ENCODE data around the gene IGSF8. TPM values are rescaled to one million over a fixed set of nuclear protein-coding genes. Genes with fewer than 3 reads are reported as not detected.
"Not testable (repeated sequence)": the region's sequence is repeated elsewhere in the genome, so short reads cannot be mapped to it uniquely, and the experiment has no call there.

Gene IGSF8
- total RNA-seq, 2 experiments from 2014 or later, result 38.0 to 39.0 TPM

DNA sequence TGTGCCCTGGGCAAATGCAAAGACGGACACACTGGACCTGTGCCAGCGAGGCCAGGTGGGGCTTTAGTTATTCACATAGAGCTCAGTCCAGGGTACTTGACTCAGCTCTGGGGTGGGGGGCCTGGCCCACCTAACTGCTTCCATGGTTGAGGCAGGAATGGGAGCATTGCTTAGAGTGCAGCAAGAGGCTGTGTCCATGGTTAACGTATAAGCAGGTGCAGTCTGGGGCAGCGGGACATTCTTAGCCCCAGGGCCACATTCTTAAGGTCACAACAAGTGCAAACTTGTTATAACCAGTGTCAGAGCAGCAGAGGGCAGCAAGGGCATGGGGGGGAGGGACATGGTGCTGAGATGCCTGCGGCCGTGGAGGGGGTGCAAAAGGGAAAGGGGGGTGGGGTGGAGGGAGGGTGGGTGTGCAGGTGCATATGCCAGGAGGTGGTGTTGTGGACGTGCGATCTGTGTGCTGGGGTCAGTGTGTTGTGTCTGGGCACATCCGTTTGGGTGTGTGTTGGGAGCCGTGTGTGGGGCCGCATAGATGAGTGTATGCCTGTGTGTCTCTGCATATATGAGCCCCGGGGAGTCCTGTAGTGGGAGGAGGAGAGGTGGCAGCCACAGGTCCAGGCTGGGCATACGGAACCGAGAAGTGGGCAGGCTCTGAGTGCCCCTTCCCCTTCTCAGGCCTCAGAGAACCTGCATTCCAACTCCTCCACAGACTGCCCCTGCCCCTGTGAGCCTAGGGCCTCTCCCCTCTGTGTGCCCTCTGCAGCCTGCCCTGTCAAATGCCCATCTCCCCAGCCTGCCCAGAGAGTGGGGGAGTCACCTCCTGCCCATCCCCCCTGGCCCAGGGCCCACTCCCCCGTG is 36.8 kb downstream of the IGSF8 start:
- Mint-ChIP-seq H3K4me3 (no peak overlapping the region), H3K27me3 (no peaks in the 10 kb centered on the region), H3K27ac (no peak overlapping the region), H3K4me1 (no peaks in the 10 kb centered on the region), H3K9me3 (no peaks in the 10 kb centered on the region), H3K36me3 (no peaks in the 10 kb centered on the region)
- no peak for DNase-seq

DNA sequence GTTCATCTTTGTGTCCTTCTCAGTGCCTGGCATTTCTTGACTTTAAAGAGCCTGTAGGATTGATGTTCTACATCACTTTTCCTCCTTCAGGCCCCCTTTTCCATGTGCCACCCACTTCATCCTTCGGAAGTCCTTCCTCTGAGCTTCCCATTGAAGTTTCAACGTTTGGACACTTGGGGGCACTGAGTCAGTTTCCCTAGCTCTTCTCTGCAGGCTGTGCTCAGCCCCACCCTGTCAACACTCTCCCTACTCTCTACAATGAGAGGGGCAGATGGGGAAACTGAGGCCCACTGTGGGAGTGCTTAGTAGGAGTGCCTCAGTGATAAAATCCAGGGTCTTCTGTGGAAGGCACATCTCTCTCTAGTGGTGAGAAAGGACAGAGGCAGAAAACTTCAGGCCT is 40.3 kb downstream of the IGSF8 start:
- Mint-ChIP-seq H3K27ac (no peak overlapping the region), H3K4me3 (no peak overlapping the region), H3K27me3 (peaks cover 6% of the 10 kb centered on the region), H3K36me3 (no peaks in the 10 kb centered on the region), H3K4me1 (no peaks in the 10 kb centered on the region), H3K9me3 (no peaks in the 10 kb centered on the region)
- no peak for DNase-seq

- no peaks in the 10 kb centered on the region for H3K36me3 Mint-ChIP-seq
- H3K4me3 Mint-ChIP-seq, result no peak overlapping the region
- H3K27ac Mint-ChIP-seq, result no peak overlapping the region
- no peaks in the 10 kb centered on the region for H3K4me1 Mint-ChIP-seq
- no peak for DNase-seq
- peaks cover 6% of the 10 kb centered on the region for H3K27me3 Mint-ChIP-seq
- H3K9me3 Mint-ChIP-seq, result no peaks in the 10 kb centered on the region
Observed at GRCh38 chr1:160056648-160057169, 41.7 kb downstream of the IGSF8 start.

DNA sequence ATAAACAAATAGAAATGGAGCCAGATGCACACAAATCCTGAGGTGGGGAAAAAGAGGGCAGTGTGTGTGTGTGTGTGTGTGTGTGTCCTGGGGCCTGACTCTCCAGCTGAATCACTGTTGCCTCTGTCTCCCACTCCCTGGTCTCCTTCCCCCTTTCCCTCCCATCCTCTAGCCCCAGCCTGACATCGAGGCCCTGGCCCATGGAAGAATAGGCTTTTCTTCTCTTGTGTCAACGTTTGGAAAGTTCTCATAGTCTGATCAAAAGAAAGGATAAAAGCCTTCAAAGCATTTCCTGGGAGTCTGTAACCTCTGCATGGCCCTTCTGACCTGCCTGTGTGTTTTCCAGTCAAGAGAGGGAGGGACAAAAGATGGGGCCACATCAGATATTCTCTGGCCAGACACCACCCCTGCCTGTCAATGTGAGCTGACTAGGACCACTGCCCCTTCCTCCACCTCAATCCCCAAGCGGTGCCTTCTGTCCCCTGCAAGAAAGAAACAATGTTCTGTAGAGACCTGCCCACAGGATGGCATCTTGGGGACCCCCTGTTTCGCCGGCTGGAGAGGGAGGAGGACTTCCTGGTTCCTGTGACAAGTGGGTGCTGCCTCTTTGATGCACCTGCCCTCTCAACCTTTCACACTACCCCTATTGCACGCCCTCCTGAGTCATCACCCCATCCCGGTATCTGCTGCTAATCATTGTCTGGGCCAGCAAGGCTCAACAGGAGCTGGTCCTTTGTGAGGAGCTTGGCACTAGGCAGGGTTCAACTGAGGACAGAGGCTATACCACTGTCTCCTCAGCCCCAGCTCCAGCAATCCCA is 44.7 kb downstream of the IGSF8 start:
- H3K27ac Mint-ChIP-seq, result no peak overlapping the region
- no peaks in the 10 kb centered on the region for H3K36me3 Mint-ChIP-seq
- no peak for DNase-seq
- peaks cover 6% of the 10 kb centered on the region for H3K27me3 Mint-ChIP-seq
- no peak overlapping the region for H3K4me3 Mint-ChIP-seq
- H3K9me3 Mint-ChIP-seq, result no peaks in the 10 kb centered on the region
- H3K4me1 Mint-ChIP-seq, result no peaks in the 10 kb centered on the region

- Mint-ChIP-seq H3K27ac (no peak overlapping the region), H3K4me1 (no peaks in the 10 kb centered on the region), H3K36me3 (no peaks in the 10 kb centered on the region), H3K27me3 (peaks cover 6% of the 10 kb centered on the region), H3K4me3 (no peak overlapping the region), H3K9me3 (no peaks in the 10 kb centered on the region)
- DNase-seq, result no peak
Observed at GRCh38 chr1:160052936-160053335, 45.5 kb downstream of the IGSF8 start.

DNA sequence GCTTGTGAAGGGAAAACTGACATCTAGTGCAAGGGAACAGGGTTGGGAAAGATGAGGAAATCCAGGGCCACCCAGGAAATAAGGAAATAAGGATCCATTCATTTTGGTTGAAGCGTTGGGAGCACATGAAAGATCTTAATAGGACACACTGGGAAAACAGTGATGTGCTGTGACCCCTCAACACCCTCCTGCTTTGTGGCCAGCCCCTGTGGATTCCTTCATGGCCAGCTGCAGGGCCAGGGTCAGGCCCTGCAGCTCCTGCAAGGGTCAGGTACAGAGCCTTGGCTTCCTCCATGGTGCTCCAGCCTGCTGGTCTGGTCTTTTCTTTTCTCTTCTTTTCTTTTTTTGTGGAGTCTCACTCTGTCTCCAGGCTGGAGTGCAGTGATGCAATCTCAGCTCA is 47.8 kb downstream of the IGSF8 start:
- H3K27me3 Mint-ChIP-seq, result no peaks in the 10 kb centered on the region
- no peak overlapping the region for H3K27ac Mint-ChIP-seq
- no peak overlapping the region for H3K4me3 Mint-ChIP-seq
- no peak for DNase-seq
- H3K9me3 Mint-ChIP-seq, result no peaks in the 10 kb centered on the region
- H3K36me3 Mint-ChIP-seq, result no peaks in the 10 kb centered on the region
- H3K4me1 Mint-ChIP-seq, result peaks cover 7% of the 10 kb centered on the region

DNA sequence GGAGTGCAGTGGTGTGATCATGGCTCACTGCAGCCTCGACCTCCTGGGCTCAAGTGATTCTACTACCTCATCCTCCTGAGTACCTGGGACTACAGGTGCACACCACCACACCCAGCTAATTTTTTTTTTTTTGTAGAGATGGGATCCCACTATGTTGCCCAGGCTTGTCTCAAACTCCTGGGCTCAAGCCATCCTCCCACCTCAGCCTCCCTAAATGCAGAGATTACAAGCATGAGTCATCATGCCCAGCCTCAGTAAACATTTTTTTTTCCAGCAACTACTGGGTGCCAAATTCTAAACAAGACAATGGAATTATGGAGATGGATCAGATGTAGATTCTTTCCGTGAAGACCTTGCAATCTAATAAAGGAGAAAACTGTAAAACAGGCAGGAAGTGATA is 48.2 kb downstream of the IGSF8 start:
- DNase-seq, H3K9me3 Mint-ChIP-seq, H3K27me3 Mint-ChIP-seq, H3K27ac Mint-ChIP-seq, H3K36me3 Mint-ChIP-seq, H3K4me1 Mint-ChIP-seq, H3K4me3 Mint-ChIP-seq: not testable (repeated sequence)

- H3K27ac Mint-ChIP-seq, result no peak overlapping the region
- no peak for DNase-seq
- no peaks in the 10 kb centered on the region for H3K27me3 Mint-ChIP-seq
- H3K36me3 Mint-ChIP-seq, result no peaks in the 10 kb centered on the region
- H3K9me3 Mint-ChIP-seq, result no peaks in the 10 kb centered on the region
- H3K4me3 Mint-ChIP-seq, result no peak overlapping the region
- H3K4me1 Mint-ChIP-seq, result peaks cover 7% of the 10 kb centered on the region
Observed at GRCh38 chr1:160049101-160049500, 49.3 kb downstream of the IGSF8 start.

GRCh38 chr1:160048335-160048734 is 50.1 kb downstream of the IGSF8 start:
- Mint-ChIP-seq H3K36me3 (no peaks in the 10 kb centered on the region), H3K27me3 (no peaks in the 10 kb centered on the region)

DNA sequence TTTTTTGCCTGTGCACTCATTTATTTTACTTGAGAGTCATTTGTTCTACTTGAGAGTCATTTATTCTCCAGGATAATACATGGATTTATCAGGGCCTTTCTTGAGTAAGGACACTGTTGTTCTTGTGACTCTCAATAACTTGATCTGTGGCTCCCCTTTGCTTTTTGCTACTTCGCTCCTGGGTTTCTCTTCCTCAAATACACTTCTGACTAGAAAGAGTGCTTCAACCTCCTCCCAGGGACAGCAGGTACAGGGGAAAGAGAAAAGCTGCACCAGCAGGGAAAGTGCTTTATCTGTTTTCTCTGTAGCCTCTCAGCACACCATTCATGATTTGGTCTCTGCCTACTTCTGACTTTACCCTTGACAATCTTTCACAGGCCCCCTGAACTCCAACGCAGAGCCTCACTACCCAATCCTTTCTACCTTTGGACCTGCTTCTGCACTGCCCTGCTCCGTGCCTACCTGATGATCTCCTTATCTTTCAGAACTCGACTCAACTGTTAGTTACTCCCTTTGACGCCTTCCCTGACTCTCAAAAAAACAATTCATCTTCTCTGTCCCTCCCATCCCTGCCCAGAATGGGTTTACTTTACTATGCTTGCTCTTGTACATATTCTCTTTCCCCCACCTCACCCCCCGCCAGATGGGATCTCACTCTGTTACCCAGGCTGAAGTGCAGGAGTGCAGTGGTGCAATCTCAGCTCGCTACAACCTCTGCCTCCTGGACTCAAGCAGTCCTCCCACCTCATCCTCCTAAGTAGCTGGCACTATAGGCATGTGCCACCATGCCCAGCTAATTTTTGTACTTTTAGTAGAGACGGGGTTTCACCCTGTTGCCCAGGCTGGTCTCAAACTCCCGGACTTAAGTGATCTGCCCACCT is 51.1 kb downstream of the IGSF8 start:
- Mint-ChIP-seq H3K4me1 (peaks cover 7% of the 10 kb centered on the region), H3K4me3 (peak overlapping the region; percentile 72), H3K36me3 (no peaks in the 10 kb centered on the region), H3K27ac (peak overlapping the region; percentile 47), H3K9me3 (no peaks in the 10 kb centered on the region), H3K27me3 (no peaks in the 10 kb centered on the region)
- DNase-seq, result no peak

More at GRCh38 chr1:160048335-160048734, 50.1 kb downstream of the IGSF8 start:
- Mint-ChIP-seq H3K9me3 (no peaks in the 10 kb centered on the region), H3K4me3 (no peak overlapping the region), H3K27ac (no peak overlapping the region), H3K4me1 (peaks cover 7% of the 10 kb centered on the region)
- DNase-seq, result no peak

GRCh38 chr1:160046494-160047110 is 51.8 kb downstream of the IGSF8 start:
- Mint-ChIP-seq H3K36me3 (no peaks in the 10 kb centered on the region), H3K27me3 (no peaks in the 10 kb centered on the region), H3K27ac (peak overlapping the region; percentile 47), H3K9me3 (no peaks in the 10 kb centered on the region), H3K4me3 (peak overlapping the region; percentile 72), H3K4me1 (peaks cover 7% of the 10 kb centered on the region)
- peak; percentile 46 for DNase-seq

DNA sequence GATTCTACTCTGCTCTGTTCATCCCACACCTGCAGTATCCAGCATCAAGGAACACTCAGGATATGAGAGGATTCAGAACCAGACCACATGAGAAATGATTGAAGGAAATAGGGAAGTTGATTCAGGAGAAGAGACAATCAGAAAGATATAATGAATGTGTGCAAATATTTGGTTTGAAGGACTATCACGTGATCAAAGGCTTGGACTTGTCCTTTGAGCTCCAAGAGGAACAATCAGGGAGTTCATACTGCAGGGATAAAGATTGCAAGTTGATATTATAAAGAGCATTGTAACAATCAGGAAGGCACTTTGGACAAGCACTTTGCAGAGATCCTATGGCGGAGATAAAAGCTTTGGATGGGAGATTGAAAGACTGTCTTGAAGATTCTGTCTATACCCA is 52.8 kb downstream of the IGSF8 start:
- H3K4me1 Mint-ChIP-seq, result peaks cover 7% of the 10 kb centered on the region
- no peaks in the 10 kb centered on the region for H3K9me3 Mint-ChIP-seq
- H3K27ac Mint-ChIP-seq, result no peak overlapping the region
- no peaks in the 10 kb centered on the region for H3K36me3 Mint-ChIP-seq
- no peak for DNase-seq
- no peak overlapping the region for H3K4me3 Mint-ChIP-seq
- no peaks in the 10 kb centered on the region for H3K27me3 Mint-ChIP-seq

DNA sequence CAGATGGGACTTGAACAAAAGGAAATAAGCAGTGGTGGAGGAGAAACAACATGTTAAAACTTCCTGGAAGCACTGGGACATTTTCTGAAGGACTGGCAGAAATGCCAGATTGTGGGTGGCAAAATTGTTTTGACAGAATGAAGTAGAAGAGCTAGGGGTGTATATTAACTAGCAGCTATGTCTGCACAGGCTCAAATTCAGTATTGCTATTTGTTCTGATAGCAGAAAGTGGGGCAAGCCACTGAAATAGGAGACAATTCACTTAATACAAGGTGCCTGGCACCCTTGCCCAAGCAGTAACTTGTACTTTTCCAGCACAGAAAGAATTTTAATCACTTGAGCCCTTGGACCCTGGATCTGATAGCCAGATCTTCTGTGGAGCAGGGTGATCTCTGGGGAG is 54.9 kb downstream of the IGSF8 start:
- Mint-ChIP-seq H3K4me1 (peaks cover 7% of the 10 kb centered on the region), H3K4me3 (no peak overlapping the region), H3K27me3 (no peaks in the 10 kb centered on the region)

More for the DNA sequence above, 54.9 kb downstream of the IGSF8 start:
- no peak for DNase-seq
- H3K27ac Mint-ChIP-seq, result no peak overlapping the region
- H3K36me3 Mint-ChIP-seq, result no peaks in the 10 kb centered on the region
- no peaks in the 10 kb centered on the region for H3K9me3 Mint-ChIP-seq

All from activated naive CD8-positive, alpha-beta T cell treated with anti-CD3 and anti-CD28 coated beads for 36 hours (primary cell).